ENCODE results near the gene RGS9BP. TPM values are rescaled to one million over a fixed set of nuclear protein-coding genes. Genes with fewer than 3 reads are reported as not detected.

Gene RGS9BP
- total RNA-seq, 4 donors from 2014 or later, result 0.54 to 4.5 (median 2.6) TPM

DNA sequence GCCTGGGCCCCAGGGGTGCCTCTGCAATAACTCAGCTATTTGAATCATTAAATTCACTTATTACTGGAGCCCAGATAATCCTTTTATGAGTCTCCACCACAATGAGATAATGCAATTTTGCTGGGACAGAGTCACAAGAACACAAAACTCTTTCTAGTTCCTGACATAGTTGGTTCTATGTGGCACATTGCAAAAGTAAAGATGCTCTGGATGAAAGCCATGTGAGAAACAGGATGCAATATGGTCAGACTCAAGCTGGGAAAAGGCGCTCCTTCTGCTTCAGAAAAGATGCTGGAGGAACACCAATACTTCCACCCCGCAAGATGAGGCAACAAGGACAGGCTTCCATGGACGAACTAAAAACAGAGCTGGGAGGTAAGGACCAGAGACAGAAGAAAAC lies 6.3 kb upstream of the RGS9BP start:
- Histone ChIP-seq H3K4me1 (peaks cover 0 to 51% (median 9%) of the 10 kb centered on the region in 3 donors), H3K4me3 (no peak overlapping the region), H3K27ac (no peak overlapping the region), H3K36me3 (peaks cover 0 to 7% of the 10 kb centered on the region in 2 donors), H3K9me3 (no peaks in the 10 kb centered on the region), H3K27me3 (no peaks in the 10 kb centered on the region)
- ATAC-seq, result no peak
- TF ChIP-seq EP300 (IDR thresholded peaks at IDR 0.05) (no peak), POLR2A (IDR thresholded peaks at IDR 0.05) (no peak), POLR2AphosphoS5 (IDR thresholded peaks at IDR 0.05) (no peak)
- TF ChIP-seq, protein P1, sequence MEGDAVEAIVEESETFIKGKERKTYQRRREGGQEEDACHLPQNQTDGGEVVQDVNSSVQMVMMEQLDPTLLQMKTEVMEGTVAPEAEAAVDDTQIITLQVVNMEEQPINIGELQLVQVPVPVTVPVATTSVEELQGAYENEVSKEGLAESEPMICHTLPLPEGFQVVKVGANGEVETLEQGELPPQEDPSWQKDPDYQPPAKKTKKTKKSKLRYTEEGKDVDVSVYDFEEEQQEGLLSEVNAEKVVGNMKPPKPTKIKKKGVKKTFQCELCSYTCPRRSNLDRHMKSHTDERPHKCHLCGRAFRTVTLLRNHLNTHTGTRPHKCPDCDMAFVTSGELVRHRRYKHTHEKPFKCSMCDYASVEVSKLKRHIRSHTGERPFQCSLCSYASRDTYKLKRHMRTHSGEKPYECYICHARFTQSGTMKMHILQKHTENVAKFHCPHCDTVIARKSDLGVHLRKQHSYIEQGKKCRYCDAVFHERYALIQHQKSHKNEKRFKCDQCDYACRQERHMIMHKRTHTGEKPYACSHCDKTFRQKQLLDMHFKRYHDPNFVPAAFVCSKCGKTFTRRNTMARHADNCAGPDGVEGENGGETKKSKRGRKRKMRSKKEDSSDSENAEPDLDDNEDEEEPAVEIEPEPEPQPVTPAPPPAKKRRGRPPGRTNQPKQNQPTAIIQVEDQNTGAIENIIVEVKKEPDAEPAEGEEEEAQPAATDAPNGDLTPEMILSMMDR (IDR thresholded peaks at IDR 0.05), result no peak
- whole genome bisulfite sequencing, 2 donors (ENCODE audit: low coverage in 1 of 2), result 71 to 80% methylated on average over 1 of the region's 3 CpGs

DNA sequence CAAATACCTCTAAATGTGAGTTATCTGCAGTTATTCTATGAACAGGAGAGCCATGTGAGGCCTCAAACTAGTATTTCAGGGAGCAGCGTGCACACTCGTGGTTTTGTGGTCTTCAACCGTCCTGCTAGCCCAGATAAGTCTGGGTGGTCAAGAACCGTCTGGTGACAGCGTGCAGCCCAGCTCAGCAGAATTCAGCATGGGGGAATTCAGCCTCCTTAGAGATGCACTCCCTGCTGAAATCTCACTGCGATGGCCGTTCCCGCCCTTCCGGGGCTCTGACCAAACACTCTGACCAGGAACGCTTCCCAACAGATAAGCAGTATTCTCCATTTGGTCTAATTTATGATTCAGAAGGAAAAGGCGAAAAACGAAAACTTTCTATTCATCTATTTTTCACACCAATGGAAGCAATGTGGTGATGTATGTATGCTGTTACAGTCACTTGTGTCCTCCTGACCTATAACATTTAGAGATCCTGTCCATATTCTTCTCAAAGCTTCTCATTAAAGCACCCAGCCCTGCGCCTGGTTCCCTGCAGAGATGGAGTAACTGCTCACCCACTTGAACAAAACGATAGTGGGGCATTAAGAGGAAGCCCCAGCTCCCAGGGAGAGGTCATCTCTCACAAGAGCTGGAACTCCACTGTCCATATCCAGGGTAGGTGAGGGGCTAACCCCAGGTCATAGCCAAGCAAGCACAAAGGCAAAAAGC lies 3.6 kb upstream of the RGS9BP start:
- Histone ChIP-seq H3K4me1 (peaks cover 0 to 57% (median 9%) of the 10 kb centered on the region in 3 donors), H3K36me3 (peaks cover 0 to 2% of the 10 kb centered on the region in 2 donors), H3K9me3 (no peaks in the 10 kb centered on the region), H3K4me3 (no peak overlapping the region), H3K27me3 (peaks cover 13% of the 10 kb centered on the region), H3K27ac (no peak overlapping the region)
- WGBS, 2 donors (ENCODE audit: low coverage in 1 of 2), result 69 to 74% methylated on average over 9 to 12 of the region's 14 CpGs
- no peak for ATAC-seq
- TF ChIP-seq EP300 (IDR thresholded peaks at IDR 0.05) (no peak), POLR2AphosphoS5 (IDR thresholded peaks at IDR 0.05) (no peak), POLR2A (IDR thresholded peaks at IDR 0.05) (no peak)
- TF ChIP-seq, protein P1 (IDR thresholded peaks at IDR 0.05), result no peak

DNA sequence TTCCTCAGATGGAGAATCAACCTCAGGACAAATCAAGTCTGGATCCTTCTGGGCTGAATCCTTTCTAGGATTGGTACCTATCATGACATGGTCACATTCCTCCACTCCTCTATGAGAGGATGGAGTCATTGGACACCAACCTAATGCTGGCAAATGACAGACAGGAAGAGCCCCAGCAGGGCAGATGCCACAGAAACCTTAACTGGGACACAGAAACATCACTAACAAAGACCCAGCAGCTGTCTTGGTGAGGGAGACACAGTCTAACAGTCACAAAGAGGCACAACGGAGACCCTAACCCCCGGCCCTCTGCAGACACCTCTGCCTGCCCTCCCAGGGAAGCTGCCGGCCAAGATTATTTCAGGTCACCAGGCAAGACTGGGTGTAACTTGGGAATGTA lies 2.8 kb upstream of the RGS9BP start:
- H3K4me3 ChIP-seq, result no peak overlapping the region
- WGBS, 2 donors (ENCODE audit: low coverage in 1 of 2), result no CpG with 5 or more reads among the region's 3 CpGs
- no peak for ATAC-seq
- no peaks in the 10 kb centered on the region for H3K36me3 ChIP-seq
- TF ChIP-seq POLR2A (IDR thresholded peaks at IDR 0.05) (no peak), EP300 (IDR thresholded peaks at IDR 0.05) (no peak), POLR2AphosphoS5 (IDR thresholded peaks at IDR 0.05) (no peak)
- TF ChIP-seq, protein P1 (IDR thresholded peaks at IDR 0.05), result no peak
- peaks cover 17% of the 10 kb centered on the region for H3K27me3 ChIP-seq
- H3K4me1 ChIP-seq, result peaks cover 0 to 65% (median 9%) of the 10 kb centered on the region in 3 donors
- no peak overlapping the region for H3K27ac ChIP-seq
- no peaks in the 10 kb centered on the region for H3K9me3 ChIP-seq

DNA sequence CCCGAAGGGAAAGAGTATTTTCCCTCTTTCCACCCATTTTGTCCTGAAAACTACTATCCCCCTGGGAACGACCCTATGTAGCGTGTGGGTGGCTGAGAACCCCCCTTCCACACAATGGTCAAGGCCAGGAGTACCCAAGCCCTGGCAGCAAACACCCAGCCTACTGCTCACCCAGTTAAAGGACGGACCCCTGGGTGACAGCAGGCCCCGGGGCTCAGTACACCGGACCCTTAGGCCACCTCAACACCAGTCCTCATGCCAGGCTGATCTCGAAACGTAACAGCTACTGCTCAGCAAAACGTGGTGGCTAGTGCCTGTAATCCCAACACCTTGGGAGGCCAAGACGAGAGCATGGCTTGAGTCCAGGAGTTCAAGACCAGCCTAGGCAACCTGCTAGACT lies 2.1 kb upstream of the RGS9BP start:
- peak overlapping the region in 1 of 2 donors; percentile 88 for H3K4me3 ChIP-seq
- 77 to 80% methylated on average over 3 to 4 of the region's 10 CpGs for WGBS, 2 donors (ENCODE audit: low coverage in 1 of 2)
- H3K27me3 ChIP-seq, result peaks cover 17% of the 10 kb centered on the region
- H3K9me3 ChIP-seq, result no peaks in the 10 kb centered on the region
- H3K4me1 ChIP-seq, result peaks cover 0 to 71% (median 9%) of the 10 kb centered on the region in 3 donors
- no peak for ATAC-seq
- no peaks in the 10 kb centered on the region for H3K36me3 ChIP-seq
- TF ChIP-seq, protein P1 (IDR thresholded peaks at IDR 0.05), result no peak
- no peak for TF ChIP-seq EP300 (IDR thresholded peaks at IDR 0.05)
- H3K27ac ChIP-seq, result no peak overlapping the region

Data from gastroesophageal sphincter (tissue), 4 donors.